Osteocyte (in vitro differentiated cells): ENCODE measurements around the gene TMEFF2. TPM values are rescaled to one million over a fixed set of nuclear protein-coding genes. Genes with fewer than 3 reads are reported as not detected.

ENCODE experiments used
- DNase-seq: peaks from one replicate; pipeline ENCODE4 v3.0.0; 2021; ENCODE audit warnings: mixed read lengths; ENCODE audit not compliant: unreplicated experiment; ENCODE audit errors: extremely low spot score
- H3K27ac Mint-ChIP-seq: one replicate; pipeline ENCODE4 v1.8.0; 2021; ENCODE audit warnings: mild to moderate bottlenecking, mixed read lengths; ENCODE audit not compliant: unreplicated experiment
- H3K27me3 Mint-ChIP-seq: one replicate; pipeline ENCODE4 v1.8.0; 2021; ENCODE audit warnings: mixed read lengths; ENCODE audit not compliant: unreplicated experiment
- H3K36me3 Mint-ChIP-seq: one replicate; pipeline ENCODE4 v1.8.0; 2021; ENCODE audit warnings: mixed read lengths; ENCODE audit not compliant: unreplicated experiment
- H3K4me1 Mint-ChIP-seq: one replicate; pipeline ENCODE4 v1.8.0; 2021; ENCODE audit warnings: mixed read lengths; ENCODE audit not compliant: unreplicated experiment
- H3K4me3 Mint-ChIP-seq: one replicate; pipeline ENCODE4 v1.8.0; 2021; ENCODE audit warnings: mild to moderate bottlenecking, moderate library complexity, mixed read lengths; ENCODE audit not compliant: unreplicated experiment
- H3K9me3 Mint-ChIP-seq: one replicate; pipeline ENCODE4 v1.8.0; 2021; ENCODE audit warnings: mixed read lengths; ENCODE audit not compliant: unreplicated experiment
- CTCF ChIP-seq: fragments of 200-600 bp; sonication (generic); IDR thresholded peaks from 2 replicates; pipeline ENCODE4 v1.5.0; 2021; ENCODE audit warnings: antibody characterized with exemption, mild to moderate bottlenecking, moderate library complexity
- total RNA-seq: library from RNA; stranded (reverse); gene quantifications from 2 replicates; pipeline ENCODE4 v1.2.1, GENCODE V29; 2021

The TMEFF2 gene
- total RNA-seq, 1 donor from 2014 or later = 46.8 TPM

DNA sequence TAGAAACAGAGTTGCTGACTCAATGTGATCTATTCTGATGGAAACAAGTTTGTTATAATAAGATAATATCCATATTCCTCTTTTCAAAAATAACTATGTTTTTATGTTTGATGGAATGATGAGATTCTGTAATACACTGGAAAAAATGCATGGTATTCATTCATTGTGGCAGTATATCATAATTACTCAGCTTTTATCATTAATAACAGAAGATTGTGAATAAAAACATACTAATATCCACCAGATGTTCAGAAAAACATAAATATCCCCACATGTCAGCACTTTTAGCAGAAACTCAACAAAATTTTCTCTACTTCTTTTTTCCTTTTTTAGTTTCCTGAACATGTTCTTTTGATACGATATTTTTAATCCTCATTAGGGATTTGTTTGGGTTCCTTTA, 217.0 kb downstream of the TMEFF2 start:
- H3K9me3 Mint-ChIP-seq = no peaks in the 10 kb centered on the region
- H3K27ac Mint-ChIP-seq = peak overlapping the region; percentile 80
- H3K4me3 Mint-ChIP-seq = no peak overlapping the region
- no peaks in the 10 kb centered on the region for H3K27me3 Mint-ChIP-seq
- TF ChIP-seq CTCF = no peak
- peaks cover 38% of the 10 kb centered on the region for H3K4me1 Mint-ChIP-seq
- no peak for DNase-seq
- H3K36me3 Mint-ChIP-seq = peaks cover 10% of the 10 kb centered on the region

- H3K4me1 Mint-ChIP-seq = peaks cover 41% of the 10 kb centered on the region
- no peak for TF ChIP-seq CTCF
- no peak for DNase-seq
- no peak overlapping the region for H3K4me3 Mint-ChIP-seq
- no peaks in the 10 kb centered on the region for H3K27me3 Mint-ChIP-seq
- peak overlapping the region; percentile 80 for H3K27ac Mint-ChIP-seq
- H3K36me3 Mint-ChIP-seq = peaks cover 14% of the 10 kb centered on the region
- no peaks in the 10 kb centered on the region for H3K9me3 Mint-ChIP-seq
Measured at GRCh38 chr2:191976436-191976835, 218.3 kb downstream of the TMEFF2 start.

DNA sequence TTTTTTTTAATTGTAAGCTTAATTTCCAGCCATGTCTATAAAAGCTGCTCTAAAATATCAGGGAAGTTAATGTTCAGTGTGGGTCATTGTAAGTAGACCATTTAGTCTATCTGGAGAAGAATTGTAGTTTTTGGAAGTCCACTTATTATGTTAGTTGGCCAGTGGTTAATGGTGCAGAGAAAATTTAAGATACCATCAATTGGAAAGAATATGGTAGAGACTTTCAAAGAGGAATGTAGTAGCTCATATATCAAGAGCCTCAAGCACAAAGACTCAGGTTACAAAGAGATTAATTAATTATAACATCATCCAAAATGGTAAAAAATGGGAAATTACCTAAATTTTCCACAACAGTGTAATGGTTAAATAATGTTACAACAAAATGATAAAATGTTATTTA, 220.1 kb downstream of the TMEFF2 start:
- H3K36me3 Mint-ChIP-seq = peaks cover 14% of the 10 kb centered on the region
- no peak overlapping the region for H3K27ac Mint-ChIP-seq
- H3K9me3 Mint-ChIP-seq = no peaks in the 10 kb centered on the region
- no peak for TF ChIP-seq CTCF
- DNase-seq = no peak
- no peaks in the 10 kb centered on the region for H3K27me3 Mint-ChIP-seq
- H3K4me1 Mint-ChIP-seq = peaks cover 41% of the 10 kb centered on the region
- no peak overlapping the region for H3K4me3 Mint-ChIP-seq

GRCh38 chr2:191970867-191971266, 223.9 kb downstream of the TMEFF2 start:
- Mint-ChIP-seq H3K36me3 (peaks cover 20% of the 10 kb centered on the region), H3K4me3 (no peak overlapping the region), H3K27me3 (no peaks in the 10 kb centered on the region), H3K4me1 (peaks cover 13% of the 10 kb centered on the region), H3K9me3 (no peaks in the 10 kb centered on the region), H3K27ac (no peak overlapping the region)
- DNase-seq = no peak
- no peak for TF ChIP-seq CTCF

DNA sequence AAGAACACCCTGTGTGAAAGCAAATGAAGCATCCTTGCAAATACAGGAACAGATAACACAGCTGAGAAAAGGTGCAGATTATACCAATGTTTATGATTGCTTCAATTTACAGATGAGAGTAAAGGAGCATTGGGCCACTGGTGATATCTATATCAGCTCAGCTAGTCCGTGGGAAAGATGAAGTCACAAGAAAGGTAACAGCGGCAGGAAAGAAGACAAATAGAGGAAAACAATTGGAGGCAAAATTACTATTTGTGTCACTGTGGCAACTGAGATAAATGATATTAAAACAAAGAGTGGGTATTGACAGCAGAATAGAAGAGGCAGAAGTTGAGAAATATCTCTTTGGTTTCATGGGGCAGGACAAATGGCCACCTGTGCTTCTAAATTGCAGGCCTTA, 226.6 kb downstream of the TMEFF2 start:
- peaks cover 15% of the 10 kb centered on the region for H3K4me1 Mint-ChIP-seq
- H3K9me3 Mint-ChIP-seq = peaks cover 9% of the 10 kb centered on the region
- no peak overlapping the region for H3K27ac Mint-ChIP-seq
- TF ChIP-seq CTCF = no peak
- no peaks in the 10 kb centered on the region for H3K27me3 Mint-ChIP-seq
- H3K4me3 Mint-ChIP-seq = no peak overlapping the region
- H3K36me3 Mint-ChIP-seq = peaks cover 26% of the 10 kb centered on the region
- no peak for DNase-seq
